RKO (cell line): ENCODE data around the gene HTATSF1.

Experiments used
- DNase-seq: peaks from one replicate; pipeline ENCODE4 v3.0.0-alpha.2; 2016; ENCODE audit warnings: low spot score

The HTATSF1 gene, protein sequence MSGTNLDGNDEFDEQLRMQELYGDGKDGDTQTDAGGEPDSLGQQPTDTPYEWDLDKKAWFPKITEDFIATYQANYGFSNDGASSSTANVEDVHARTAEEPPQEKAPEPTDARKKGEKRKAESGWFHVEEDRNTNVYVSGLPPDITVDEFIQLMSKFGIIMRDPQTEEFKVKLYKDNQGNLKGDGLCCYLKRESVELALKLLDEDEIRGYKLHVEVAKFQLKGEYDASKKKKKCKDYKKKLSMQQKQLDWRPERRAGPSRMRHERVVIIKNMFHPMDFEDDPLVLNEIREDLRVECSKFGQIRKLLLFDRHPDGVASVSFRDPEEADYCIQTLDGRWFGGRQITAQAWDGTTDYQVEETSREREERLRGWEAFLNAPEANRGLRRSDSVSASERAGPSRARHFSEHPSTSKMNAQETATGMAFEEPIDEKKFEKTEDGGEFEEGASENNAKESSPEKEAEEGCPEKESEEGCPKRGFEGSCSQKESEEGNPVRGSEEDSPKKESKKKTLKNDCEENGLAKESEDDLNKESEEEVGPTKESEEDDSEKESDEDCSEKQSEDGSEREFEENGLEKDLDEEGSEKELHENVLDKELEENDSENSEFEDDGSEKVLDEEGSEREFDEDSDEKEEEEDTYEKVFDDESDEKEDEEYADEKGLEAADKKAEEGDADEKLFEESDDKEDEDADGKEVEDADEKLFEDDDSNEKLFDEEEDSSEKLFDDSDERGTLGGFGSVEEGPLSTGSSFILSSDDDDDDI

DNA sequence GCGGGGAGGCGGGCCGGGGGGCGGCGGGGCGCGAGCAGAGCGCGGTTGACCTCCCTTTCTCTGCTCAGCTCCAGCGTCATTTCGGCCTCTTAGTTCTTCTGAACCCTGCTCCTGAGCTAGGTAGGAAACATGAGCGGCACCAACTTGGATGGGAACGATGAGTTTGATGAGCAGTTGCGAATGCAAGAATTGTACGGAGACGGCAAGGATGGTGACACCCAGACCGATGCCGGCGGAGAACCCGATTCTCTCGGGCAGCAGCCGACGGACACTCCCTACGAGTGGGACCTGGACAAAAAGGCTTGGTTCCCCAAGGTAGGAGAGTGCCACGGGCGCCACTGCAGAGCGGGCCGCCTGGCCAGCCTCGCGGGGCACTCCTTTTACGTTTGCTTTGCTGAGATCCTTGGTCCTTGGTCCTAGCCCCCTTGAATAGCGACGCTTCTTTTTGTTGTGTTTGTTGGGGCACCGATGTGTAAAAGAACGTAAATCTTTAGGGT is at the start of gene HTATSF1:
TSS of gene HTATSF1 (plus strand) at position 37 of the 497 bp plus-strand sequence. CDS start at position 130, 93 bp downstream.
- DNase-seq: no peak

DNA sequence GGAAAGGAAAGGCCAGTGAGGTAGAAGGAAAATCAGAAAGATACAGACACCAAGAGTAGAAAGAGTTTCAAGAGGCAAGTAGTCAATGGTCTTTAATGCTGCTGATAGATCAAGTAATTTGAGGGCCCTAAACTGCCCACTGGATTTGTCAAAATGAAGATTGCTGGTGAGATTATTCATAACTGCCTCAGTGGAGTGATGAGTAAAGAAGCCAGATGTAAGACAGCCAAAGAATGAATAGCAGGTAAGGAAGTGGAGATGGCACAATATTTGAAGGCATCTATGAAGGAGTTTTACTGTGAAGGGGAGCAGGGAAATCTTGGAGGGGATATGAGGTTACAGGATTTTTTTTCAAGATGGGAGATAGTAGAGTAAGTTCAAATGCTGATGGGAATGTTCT is 49.4 kb upstream of the HTATSF1 start:
- no peak for DNase-seq

DNA sequence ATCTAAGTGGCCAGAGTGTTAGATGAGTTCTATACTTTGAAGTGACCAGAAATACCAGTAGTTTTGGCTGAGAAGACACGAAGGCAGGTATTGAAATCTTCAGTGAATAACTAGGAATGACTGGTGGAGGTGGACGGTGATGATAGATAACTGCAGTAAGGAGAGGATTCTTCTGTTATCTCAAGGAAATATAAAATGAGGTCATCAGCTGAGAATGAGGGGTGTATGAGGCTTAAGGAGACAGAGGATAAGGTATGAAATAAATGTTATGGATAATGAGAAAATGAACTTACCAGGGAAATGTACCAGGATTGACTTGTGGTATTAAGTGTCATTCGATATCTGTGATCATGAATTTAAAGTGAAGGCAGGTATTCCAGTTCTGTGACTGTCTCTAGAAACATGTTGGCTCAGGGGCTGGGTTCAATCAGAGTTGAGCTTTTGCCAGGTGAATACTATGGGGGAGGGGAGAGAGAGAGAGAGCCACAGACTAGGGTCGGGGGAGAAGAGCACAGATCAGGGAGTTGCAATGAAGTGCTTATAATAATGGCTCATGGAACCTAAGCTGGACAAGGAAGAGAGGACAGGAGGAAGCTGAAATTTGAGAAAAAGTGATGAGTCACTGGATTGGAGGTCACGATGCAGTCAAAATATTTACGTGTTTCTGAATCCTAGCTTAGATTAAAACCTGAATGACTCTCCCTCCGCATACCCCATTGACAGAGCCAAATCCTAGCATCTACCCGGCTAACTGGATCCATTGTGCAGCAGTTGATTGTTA is 47.2 kb upstream of the HTATSF1 start:
- no peak for DNase-seq

DNA sequence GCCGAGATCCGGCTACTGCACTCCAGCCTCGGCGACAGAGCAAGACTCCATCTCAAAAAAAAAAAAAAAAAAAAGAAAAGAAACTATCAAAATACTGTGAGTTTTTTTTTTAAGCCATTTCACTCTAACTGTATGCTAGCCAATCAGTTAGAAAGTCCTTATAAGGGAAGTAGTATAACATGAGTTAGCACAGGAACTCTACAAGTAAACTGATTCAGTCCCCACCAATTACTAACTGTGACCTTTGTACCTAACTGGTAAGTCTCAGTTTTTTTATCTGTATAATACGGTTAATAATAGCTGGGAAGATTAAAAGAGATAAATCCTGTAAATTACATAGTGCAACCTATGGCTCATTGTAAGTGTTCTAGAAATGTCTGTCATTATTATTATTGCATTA is 44.8 kb upstream of the HTATSF1 start:
- peak; percentile 9 for DNase-seq

DNA sequence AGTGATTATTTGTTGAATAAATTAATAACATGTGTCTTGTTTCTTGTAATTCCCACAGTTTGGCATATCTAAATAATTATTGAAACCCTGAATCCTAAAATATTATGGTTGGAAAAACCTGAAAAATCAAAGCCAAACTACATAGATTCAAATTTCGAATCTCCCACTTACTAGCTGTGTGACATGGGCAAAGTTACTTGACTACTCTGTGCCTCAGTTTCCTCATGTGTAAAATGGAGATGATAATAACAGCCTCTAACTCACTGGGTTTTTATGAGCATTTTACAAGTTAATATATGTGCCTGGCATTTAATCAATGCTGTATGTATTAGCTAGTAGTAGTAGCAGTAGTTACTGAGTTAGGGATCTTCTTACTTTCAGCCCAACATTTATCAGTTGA is 44.3 kb upstream of the HTATSF1 start:
- DNase-seq: no peak

DNA sequence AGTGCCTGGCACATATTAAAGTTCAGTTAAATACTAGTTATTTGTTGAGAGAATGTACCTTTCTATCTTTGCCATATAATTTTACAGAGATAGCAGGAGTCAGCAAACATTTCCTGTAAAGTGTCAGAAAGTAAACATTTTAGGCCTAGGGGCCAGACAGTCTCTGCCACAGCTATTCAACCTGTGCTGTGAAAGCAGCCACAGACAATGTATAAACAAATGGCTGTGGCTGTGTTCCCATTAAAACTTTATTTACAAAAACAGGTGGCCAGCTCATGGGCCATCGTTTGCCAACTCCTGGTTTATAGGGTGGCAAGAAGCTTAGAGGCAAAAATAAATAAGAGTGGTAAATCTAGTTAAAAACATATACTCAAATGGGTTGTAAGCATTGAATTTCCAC is 43.6 kb upstream of the HTATSF1 start:
- DNase-seq: no peak

DNA sequence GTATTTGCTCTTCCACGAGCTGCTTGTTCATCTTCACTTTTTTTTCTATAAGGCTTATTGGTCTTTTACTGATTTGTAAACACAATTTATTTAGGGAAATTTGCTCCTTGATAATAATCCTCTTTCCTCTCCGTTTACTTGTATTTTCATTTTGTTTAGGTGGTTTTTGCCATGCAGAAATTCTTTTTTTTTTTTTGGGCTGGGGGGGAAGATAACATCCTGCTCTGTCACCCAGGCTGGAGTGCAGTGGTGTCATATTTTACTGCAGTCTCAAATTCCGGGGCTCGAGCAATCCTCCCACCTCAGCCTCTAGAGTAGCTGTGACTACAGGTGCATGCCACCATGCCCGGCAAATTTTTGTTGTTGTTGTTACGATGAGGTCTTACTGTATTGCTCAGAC is 41.3 kb upstream of the HTATSF1 start:
- no peak for DNase-seq

DNA sequence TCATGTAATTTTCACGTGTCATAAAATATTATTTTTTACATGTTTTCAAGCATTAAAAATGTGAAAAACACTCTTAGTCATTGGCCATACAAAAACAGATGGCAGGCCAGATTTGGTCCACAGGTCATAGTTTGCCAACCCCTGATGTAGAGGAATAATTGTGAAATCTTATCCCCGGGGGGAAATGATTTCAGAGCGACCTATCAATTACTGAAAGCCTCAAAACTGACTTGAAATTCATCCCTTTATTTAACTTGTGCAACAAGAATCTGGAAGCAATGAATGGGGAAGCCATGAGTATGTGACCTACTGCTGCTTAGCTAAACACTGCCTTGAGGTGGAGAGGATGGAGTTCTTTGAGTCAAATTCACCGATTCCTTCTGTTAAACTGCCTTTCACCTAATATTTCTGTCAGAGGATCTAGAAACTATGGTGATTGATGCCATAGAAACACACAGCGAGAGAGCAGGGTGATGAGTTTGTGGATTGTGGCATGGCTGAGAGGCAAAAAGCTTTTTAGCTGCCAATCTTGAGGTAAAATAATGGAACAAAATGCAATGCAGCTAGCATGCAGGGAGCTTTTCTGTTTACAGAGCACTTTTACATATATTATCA is 40.0 kb upstream of the HTATSF1 start:
- no peak for DNase-seq

DNA sequence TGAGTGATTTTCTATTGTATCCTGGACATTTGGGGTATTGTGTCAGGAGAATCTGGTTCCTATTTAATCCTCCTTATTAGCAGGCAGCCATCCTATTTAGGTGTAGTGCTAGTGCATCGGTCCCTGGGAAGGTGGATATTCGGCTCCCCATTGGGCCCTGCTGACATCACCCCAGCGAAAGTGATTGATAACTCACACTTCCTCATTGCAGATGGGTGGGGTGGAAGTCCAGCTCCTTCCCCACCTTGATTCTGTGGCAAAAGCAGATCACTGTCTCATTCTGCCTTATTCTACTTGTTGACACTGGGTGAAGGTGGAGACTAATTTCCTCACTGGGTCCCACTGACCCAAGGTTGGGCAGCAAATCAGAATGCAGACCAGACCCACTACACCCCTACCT is 32.8 kb upstream of the HTATSF1 start:
- no peak for DNase-seq

DNA sequence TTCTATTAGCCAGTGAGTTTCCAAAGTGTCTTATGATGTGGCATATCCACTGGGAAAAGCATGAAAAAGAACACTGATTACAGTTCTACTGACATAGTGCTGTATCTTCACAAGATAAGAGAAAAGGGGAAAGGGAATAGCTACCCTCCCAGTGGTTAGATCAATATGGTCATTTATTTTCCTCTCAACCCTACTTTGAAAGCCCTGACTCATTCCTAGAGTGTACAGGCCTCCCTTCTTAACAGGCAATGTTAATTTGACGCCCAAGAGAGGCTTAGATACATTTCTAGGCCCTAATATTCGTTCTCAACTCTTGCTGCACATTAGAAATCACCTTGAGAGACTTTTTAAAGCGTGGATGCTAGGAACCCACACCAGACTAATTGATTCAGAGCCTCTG is 30.1 kb upstream of the HTATSF1 start:
- DNase-seq: no peak

DNA sequence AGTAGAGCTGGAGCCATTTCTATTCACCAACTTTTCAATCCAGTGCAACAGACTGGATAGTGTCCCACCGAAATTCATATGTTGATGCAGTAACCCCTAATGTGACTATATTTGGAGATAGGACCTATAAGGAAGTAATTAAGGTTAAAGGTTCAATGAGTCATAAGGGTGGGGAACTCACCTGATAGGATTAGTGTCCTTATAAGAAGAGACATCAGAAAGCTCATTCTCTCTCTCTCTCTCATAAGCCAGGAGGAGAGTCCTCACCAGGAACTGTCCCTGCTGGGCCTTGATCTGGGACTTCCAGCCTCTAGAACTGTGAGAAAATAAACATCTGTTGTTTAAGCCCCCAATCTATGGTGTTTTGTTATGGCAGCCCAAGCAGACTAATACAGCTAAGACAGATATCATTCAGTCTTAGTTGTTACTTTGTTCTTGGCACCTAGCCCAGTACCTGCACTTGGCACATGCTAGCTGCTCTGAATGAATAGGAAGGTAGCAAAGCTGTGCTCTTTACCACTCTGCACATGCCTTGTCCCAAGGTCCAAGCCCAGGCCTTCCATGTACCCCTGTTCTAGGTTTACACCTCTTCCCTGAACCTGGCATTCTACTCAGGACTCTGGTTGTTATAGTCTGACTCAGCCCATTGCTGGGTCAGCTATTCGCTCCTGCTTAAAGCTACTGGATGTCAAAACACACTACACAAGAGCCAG is 28.8 kb upstream of the HTATSF1 start:
- no peak for DNase-seq

DNA sequence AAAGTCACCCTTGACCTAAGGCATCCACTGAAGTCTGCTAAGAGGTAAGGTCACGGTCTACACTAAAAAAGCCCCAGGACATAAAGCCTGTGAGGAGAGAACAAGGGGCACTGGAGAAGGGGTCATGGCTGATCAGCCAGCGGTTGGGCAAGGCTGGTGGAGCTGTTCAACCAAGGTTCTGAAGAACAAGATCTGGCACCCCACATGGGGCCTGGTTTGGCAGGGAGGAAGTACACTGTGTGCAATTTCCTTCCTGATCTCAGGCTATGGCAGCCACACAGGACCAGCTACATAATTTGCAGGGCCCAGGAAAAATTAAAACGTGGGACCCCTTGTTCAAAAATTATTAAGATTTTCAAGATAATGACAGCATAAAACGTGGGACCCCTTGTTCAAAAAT is 23.7 kb upstream of the HTATSF1 start:
- no peak for DNase-seq

DNA sequence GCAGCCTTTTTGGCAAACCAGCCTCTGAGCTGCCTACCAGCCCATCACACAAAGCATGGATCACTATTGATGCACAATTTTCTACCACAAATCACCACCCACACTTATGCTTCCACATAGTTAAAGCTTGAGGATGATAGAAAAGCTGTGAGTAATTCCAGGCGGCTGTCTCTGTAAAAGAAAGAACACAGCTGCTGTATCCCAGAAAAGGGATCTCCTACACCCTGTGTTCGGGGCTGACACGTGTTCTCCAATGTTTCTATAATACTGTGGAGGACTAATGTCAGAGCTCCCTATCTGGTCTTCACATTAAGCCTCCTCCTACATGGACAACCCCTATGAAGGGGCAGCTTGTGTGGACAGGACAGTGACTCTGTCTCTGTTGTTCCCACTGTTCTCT is 22.2 kb upstream of the HTATSF1 start:
- DNase-seq: no peak

DNA sequence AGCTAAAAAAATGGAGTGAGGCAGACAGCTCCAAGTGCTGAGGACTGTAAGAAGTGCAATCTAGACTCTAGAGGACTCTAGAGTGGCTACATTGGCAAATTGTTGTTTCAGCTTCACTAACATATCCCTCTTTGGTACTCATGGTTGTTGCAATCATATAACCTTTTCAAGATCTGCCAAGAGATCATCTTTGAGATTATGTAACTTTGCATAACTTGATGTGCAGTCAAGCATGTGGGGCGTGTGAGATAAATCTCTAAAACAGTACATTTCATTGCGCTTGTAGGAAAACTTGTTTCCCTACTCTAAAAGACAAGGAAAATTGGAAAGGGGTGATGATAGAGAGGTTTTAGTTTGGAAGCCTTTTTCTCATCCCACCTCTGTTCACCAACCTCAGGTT is 20.9 kb upstream of the HTATSF1 start:
- no peak for DNase-seq

DNA sequence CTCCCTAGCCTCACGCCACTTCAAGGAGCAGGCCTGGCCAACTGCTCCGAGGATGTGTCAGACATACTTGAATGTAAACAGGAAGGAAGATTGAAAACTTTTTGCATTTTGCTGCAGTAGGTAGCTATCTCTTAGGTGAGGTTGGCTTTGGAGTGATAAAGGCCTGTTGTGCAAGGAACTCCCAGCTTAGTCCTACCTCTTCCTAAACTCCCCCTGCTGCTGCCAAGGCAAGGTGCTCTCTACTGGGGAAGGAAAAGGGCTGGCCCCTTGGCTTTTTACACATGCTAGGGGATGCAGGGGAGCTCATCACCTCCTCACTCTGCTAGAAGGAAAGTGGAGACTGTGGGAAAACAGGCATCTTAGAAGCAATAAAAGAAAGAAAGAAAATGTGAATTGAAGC is 20.4 kb upstream of the HTATSF1 start:
- no peak for DNase-seq

DNA sequence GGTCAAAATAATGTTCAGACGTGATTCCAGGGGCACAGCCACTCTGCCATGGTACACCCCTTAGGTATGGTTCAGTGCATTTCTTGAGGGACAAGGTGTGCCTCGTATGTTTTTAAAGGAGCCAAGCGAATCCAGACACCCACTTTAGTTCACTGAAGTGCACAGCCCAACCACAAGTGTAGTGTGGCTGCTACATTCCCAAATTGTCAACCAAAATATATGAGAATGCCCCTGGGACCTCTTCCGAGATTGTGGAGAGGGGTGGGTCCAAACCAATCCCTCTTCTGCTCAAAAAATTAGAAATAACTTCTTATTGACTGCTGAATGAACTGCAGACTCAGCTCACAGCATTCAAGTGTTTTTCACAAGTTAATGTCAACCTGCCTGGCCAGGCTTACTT is 17.0 kb upstream of the HTATSF1 start:
- DNase-seq: no peak

DNA sequence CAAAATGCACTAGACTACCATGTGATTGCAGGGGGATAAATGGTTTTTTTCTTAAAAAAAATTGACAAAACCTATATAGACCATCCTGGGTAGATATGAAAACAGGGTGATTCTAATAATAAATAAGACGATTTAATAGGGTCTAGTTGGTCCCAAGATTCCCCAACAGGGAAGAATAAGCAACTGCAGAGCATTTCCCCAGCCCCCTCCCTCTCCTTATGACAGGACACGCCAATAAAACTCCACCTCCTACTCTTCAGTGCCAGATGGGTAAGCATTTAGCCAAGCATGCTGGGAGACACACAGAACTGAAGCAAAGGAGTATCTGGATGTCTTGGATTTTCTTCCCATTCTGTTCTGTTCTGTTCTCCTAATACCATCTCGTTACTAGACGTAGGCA is 9.7 kb upstream of the HTATSF1 start, which contains the start of gene BRS3:
TSS of gene BRS3 (plus strand) at position 301 of the 400 bp plus-strand sequence. CDS start 168 bp downstream, outside the sequence.
- no peak for DNase-seq

DNA sequence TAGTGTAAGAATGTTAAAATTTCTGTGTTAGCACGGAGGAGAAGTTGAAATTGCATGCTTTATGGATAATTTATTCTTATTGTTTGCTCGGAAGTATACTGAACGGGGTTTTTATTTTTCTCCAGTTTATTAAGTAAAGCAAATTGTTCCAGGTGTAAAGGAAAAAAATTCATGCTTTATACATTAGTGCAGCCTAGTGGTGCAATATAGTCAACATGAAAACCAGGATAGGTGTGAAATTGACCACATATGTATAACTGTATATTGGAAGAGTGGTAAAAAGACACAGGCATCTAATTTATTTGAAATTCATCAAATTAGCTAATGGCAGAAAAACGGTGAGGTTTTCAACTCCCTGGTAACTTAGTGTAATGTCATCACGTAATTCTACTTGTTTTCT is 8.7 kb upstream of the HTATSF1 start:
- DNase-seq: no peak

DNA sequence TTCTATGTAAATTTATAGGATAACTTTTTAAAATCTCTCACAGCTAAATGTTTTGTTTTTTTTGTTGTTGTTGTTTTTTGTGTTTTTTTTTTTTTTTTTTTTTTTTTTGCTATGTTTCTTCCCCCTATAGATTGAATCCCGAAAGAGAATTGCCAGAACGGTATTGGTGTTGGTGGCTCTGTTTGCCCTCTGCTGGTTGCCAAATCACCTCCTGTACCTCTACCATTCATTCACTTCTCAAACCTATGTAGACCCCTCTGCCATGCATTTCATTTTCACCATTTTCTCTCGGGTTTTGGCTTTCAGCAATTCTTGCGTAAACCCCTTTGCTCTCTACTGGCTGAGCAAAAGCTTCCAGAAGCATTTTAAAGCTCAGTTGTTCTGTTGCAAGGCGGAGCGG is 5.6 kb upstream of the HTATSF1 start:
- no peak for DNase-seq

DNA sequence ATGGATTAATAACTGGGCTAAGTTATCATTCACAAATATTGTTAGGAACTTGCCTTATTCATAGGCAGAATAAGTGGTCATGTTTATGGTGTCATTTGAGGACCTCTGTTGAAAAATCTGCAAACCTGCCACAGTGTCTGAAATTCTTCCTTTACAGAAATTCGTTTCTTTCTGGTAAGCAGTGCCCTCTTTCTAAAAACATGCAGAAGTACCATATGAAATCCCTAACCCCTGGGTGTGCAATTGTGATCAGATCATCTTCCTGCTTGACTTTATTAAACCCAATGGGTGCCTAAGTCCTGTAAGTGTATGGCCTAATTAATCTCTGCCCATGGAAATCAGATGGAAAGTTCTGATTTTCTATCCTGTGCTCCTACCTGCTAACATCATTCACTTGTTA is 4.4 kb upstream of the HTATSF1 start:
- peak; percentile 17 for DNase-seq

DNA sequence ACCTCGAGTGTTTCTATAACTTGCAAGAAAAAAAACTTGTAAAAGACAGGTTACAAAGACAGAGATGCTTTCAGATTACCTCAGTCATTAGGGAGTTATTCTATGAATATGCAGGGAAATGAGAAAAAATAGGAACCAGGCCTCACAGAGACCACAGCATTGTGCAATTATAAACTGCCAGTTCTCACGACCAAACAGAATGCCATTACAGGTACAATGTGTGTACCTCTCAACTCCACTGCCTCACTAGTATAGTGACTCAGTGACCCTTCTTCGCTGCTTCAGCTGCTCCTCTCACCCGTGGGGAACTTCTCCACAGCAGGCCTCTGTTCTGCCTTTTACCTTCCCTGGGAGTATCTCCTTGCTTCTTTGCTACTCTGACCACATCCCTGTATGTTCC is 2.3 kb upstream of the HTATSF1 start:
- no peak for DNase-seq
